Breast epithelium (tissue), 4 donors: ENCODE data around the gene PSMD13. TPM values are rescaled to one million over a fixed set of nuclear protein-coding genes. Genes with fewer than 3 reads are reported as not detected.

Source experiments
- DNase-seq, 2 donors: peaks; one replicate each; pipeline ENCODE4 v3.0.0-alpha.2; 2019; ENCODE audit warnings: low spot score in 2 of 2
- H3K27ac ChIP-seq, 2 donors: fragments of 200-600 bp; sonication (generic) in 1 of 2; one replicate each; pipeline ENCODE4 v1.5.1; 2016 to 2019; ENCODE audit warnings: mild to moderate bottlenecking in 1 of 2
- H3K27me3 ChIP-seq, 2 donors: fragments of 200-600 bp; sonication (generic) in 1 of 2; one replicate each; pipeline versions ENCODE4 v1.5.1 to v1.6.0; 2017 to 2019; ENCODE audit warnings: control low read depth in 1 of 2, mild to moderate bottlenecking in 1 of 2
- H3K36me3 ChIP-seq: fragments of 200-600 bp; one replicate; pipeline ENCODE4 v1.5.1; 2019
- H3K4me1 ChIP-seq, 2 donors: fragments of 200-600 bp; sonication (generic); one replicate each; pipeline ENCODE4 v1.5.1; 2016 to 2019; ENCODE audit warnings: control low read depth in 1 of 2
- H3K4me3 ChIP-seq, 3 donors: fragments of 200-600 bp; sonication (generic); 1 replicate in 2 of 3; 2 replicates in 1 of 3; pipeline ENCODE4 v1.5.1; 2016 to 2019; ENCODE audit warnings: mild to moderate bottlenecking in 3 of 3, moderate library complexity in 2 of 3
- H3K9me3 ChIP-seq, 2 donors: fragments of 200-600 bp; sonication (generic) in 1 of 2; one replicate each; pipeline ENCODE4 v1.5.1; 2016 to 2019; ENCODE audit warnings: control low read depth in 1 of 2
- POLR2A ChIP-seq: fragments of 450-650 bp; IDR thresholded peaks from one replicate; pipeline ENCODE4 v1.6.1; 2016; ENCODE audit warnings: antibody characterized with exemption, mild to moderate bottlenecking, moderate library complexity
- POLR2AphosphoS5 ChIP-seq, 3 donors: sonication (generic); formaldehyde crosslinking; IDR thresholded peaks; one replicate each; pipeline ENCODE4 v1.6.1; 2017; ENCODE audit warnings: antibody characterized with exemption in 3 of 3
- intact Hi-C: fragments of 100-400 bp; cut with DNase I; formaldehyde crosslinking; loops from one replicate; pipeline ENCODE4 v1.15.1; 2023; ENCODE audit warnings: low total_unique reads
- total RNA-seq, 3 donors: library from RNA; depleted of rRNA; stranded (reverse); fragments of >200 nt; gene quantifications; one replicate each; pipeline ENCODE4 v1.1.0, GENCODE V29; 2016
- TF ChIP-seq, protein P1 (sequence below), 3 donors: fragments of 450-650 bp; IDR thresholded peaks; one replicate each; pipeline ENCODE4 v1.5.1; 2016 to 2017; ENCODE audit warnings: antibody characterized with exemption in 3 of 3, mild to moderate bottlenecking in 3 of 3, moderate library complexity in 3 of 3

The PSMD13 gene
- total RNA-seq, 3 donors from 2014 or later: 96.0 to 114 (median 106) TPM

DNA sequence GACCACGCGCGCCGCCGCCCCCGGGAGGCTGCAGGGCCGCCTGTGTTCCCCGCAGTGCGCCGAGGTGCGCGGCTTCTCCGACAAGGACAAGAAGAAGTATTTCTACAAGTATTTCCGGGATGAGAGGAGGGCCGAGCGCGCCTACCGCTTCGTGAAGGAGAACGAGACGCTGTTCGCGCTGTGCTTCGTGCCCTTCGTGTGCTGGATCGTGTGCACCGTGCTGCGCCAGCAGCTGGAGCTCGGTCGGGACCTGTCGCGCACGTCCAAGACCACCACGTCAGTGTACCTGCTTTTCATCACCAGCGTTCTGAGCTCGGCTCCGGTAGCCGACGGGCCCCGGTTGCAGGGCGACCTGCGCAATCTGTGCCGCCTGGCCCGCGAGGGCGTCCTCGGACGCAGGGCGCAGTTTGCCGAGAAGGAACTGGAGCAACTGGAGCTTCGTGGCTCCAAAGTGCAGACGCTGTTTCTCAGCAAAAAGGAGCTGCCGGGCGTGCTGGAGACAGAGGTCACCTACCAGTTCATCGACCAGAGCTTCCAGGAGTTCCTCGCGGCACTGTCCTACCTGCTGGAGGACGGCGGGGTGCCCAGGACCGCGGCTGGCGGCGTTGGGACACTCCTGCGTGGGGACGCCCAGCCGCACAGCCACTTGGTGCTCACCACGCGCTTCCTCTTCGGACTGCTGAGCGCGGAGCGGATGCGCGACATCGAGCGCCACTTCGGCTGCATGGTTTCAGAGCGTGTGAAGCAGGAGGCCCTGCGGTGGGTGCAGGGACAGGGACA lies 44.1 kb downstream of the PSMD13 start:
- Histone ChIP-seq H3K4me3 (peak overlapping the region; percentile 32 to 59 (median 33)), H3K27me3 (peaks cover 24 to 66% of the 10 kb centered on the region in 2 donors), H3K4me1 (no peaks in the 10 kb centered on the region), H3K9me3 (peaks cover 0 to 4% of the 10 kb centered on the region in 2 donors), H3K27ac (no peak overlapping the region), H3K36me3 (no peaks in the 10 kb centered on the region)
- intact Hi-C loops: no loop called here
- peak in 1 of 2 donors; percentile 44 for DNase-seq
- TF ChIP-seq, protein P1, sequence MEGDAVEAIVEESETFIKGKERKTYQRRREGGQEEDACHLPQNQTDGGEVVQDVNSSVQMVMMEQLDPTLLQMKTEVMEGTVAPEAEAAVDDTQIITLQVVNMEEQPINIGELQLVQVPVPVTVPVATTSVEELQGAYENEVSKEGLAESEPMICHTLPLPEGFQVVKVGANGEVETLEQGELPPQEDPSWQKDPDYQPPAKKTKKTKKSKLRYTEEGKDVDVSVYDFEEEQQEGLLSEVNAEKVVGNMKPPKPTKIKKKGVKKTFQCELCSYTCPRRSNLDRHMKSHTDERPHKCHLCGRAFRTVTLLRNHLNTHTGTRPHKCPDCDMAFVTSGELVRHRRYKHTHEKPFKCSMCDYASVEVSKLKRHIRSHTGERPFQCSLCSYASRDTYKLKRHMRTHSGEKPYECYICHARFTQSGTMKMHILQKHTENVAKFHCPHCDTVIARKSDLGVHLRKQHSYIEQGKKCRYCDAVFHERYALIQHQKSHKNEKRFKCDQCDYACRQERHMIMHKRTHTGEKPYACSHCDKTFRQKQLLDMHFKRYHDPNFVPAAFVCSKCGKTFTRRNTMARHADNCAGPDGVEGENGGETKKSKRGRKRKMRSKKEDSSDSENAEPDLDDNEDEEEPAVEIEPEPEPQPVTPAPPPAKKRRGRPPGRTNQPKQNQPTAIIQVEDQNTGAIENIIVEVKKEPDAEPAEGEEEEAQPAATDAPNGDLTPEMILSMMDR (IDR thresholded peaks at IDR 0.05): no peak
- TF ChIP-seq POLR2AphosphoS5 (IDR thresholded peaks at IDR 0.05): no peak
- TF ChIP-seq POLR2A: no peak

DNA sequence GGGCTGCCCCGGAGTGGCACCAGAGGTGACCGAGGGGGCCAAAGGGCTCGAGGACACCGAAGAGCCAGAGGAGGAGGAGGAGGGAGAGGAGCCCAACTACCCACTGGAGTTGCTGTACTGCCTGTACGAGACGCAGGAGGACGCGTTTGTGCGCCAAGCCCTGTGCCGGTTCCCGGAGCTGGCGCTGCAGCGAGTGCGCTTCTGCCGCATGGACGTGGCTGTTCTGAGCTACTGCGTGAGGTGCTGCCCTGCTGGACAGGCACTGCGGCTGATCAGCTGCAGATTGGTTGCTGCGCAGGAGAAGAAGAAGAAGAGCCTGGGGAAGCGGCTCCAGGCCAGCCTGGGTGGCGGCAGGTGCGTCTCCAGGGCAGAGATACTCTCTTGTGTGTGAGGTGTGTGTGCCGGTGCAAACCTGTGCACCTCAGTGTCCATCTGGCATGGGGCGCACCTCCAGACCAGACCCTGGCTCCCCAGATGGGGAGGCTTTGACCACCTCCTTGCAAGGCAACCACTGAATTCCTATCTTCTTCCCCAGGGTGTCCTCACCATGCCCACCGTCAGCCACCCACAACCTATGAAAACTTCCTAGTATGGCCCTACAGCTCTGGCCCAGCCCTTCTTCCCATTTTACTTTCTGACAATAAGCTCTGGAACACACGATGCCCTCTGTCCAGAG lies 44.8 kb downstream of the PSMD13 start:
- H3K9me3 ChIP-seq: no peaks in the 10 kb centered on the region
- H3K27me3 ChIP-seq: peaks cover 24 to 66% of the 10 kb centered on the region in 2 donors
- intact Hi-C loops: loop anchor here (2.0 kb wide), 1 partner anchor 35 kb away; no protein-coding TSS in a partner anchor
- DNase-seq: peak in 1 of 2 donors; percentile 28
- H3K4me1 ChIP-seq: no peaks in the 10 kb centered on the region
- peak overlapping the region in 2 of 3 donors; percentile 33 to 59 for H3K4me3 ChIP-seq
- TF ChIP-seq POLR2AphosphoS5 (IDR thresholded peaks at IDR 0.05): no peak
- TF ChIP-seq, protein P1 (IDR thresholded peaks at IDR 0.05): no peak
- no peak for TF ChIP-seq POLR2A
- no peak overlapping the region for H3K27ac ChIP-seq
- H3K36me3 ChIP-seq: no peaks in the 10 kb centered on the region

DNA sequence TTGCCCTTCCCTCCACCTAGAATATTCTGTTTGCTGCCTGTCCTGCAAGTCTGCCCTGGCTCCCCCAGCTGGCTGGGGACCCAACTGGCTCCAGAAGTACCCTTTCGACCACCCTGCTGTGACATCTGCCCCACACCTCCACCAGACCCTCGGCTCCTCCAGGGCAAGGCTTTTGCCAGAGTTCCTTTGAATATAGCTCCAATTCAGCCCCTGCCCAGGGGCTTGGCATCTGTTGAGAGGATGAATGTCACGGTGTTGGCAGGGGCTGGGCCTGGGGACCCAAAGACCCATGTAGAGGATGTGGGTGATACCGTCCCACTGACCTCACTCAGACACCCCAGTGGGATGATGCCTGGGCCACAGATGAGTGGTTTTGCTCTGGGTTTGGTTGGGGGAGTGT lies 45.4 kb downstream of the PSMD13 start:
- Histone ChIP-seq H3K36me3 (no peaks in the 10 kb centered on the region), H3K27ac (no peak overlapping the region), H3K27me3 (peaks cover 24 to 66% of the 10 kb centered on the region in 2 donors), H3K9me3 (no peaks in the 10 kb centered on the region), H3K4me1 (no peaks in the 10 kb centered on the region), H3K4me3 (no peak overlapping the region)
- peak in 1 of 2 donors; percentile 33 for DNase-seq
- intact Hi-C loops: loop anchor here (2.0 kb wide), 1 partner anchor 35 kb away; no protein-coding TSS in a partner anchor
- no peak for TF ChIP-seq POLR2A

DNA sequence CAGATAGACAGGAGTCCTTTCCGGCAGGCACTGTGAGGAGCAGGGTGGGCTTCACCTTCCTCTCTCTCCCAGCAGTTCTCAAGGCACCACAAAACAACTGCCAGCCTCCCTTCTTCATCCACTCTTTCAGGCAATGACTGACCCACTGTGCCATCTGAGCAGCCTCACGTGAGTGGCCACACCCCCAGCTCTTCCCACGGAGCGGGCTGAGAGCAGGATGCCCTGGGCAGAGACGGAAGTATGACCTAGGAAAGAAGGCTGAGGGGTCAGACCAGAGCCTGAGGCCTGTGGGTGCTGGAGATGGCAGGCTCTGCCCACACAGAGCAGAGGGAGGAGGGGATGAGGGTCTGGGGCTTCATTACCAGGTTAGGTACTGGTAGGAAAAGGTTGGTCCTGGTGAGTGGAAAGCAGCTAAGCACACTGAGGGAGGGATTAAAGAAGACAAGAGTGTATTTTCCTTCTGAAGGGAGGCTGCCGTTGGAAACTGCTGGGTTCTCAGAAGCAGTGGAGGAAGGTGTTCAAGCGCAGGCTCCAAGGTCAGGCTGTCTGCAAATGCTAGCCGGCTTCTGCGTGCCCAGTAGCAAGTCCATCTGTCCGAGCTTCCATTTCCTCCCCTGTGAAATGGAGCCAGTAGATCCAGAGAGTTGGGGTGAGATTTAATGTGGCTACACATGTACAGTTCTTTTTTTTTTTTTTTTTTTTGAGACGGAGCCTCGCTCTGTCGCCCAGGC lies 46.0 kb downstream of the PSMD13 start:
- H3K27me3 ChIP-seq: peaks cover 24 to 66% of the 10 kb centered on the region in 2 donors

More for the DNA sequence above, 46.0 kb downstream of the PSMD13 start:
- DNase-seq: peak in 1 of 2 donors; percentile 39
- Histone ChIP-seq H3K36me3 (no peaks in the 10 kb centered on the region), H3K9me3 (no peaks in the 10 kb centered on the region), H3K4me1 (no peaks in the 10 kb centered on the region), H3K4me3 (no peak overlapping the region), H3K27ac (no peak overlapping the region)
- intact Hi-C loops: loop anchor here (2.0 kb wide), 1 partner anchor 36 kb away; no protein-coding TSS in a partner anchor
- TF ChIP-seq POLR2AphosphoS5 (IDR thresholded peaks at IDR 0.05) (no peak), POLR2A (no peak)
- TF ChIP-seq, protein P1 (IDR thresholded peaks at IDR 0.05): no peak
